Left lung (tissue), 10 donors: Measurements from ENCODE around the gene ONECUT2. TPM values are rescaled to one million over a fixed set of nuclear protein-coding genes. Genes with fewer than 3 reads are reported as not detected.

Experiments used
- ATAC-seq: fragments of 200-7000 bp; cut with Tn5 transposase; one replicate; pipeline ENCODE4 v1.9.1; 2020; ENCODE audit warnings: moderate library complexity
- DNase-seq, 4 donors: peaks; one replicate each; pipeline ENCODE4 v3.0.0-alpha.2; 2013 to 2020
- H3K27ac ChIP-seq, 2 donors: fragments of 200-600 bp; sonication (generic) in 1 of 2; one replicate each; pipeline versions ENCODE4 v1.5.0 to v1.8.0; 2020 to 2021
- H3K27me3 ChIP-seq, 2 donors: fragments of 200-600 bp; sonication (generic) in 1 of 2; one replicate each; pipeline versions ENCODE4 v1.5.0 to v1.8.0; 2020 to 2021
- H3K36me3 ChIP-seq, 2 donors: fragments of 200-600 bp; sonication (generic) in 1 of 2; one replicate each; pipeline versions ENCODE4 v1.5.0 to v1.8.0; 2020 to 2021
- H3K4me1 ChIP-seq, 2 donors: fragments of 200-600 bp; one replicate each; pipeline ENCODE4 v1.8.0; 2021
- H3K4me3 ChIP-seq, 2 donors: fragments of 200-600 bp; sonication (generic) in 1 of 2; one replicate each; pipeline versions ENCODE4 v1.5.0 to v1.8.0; 2020 to 2021; ENCODE audit warnings: mild to moderate bottlenecking in 1 of 2
- H3K9me3 ChIP-seq, 2 donors: fragments of 200-600 bp; sonication (generic) in 1 of 2; one replicate each; pipeline versions ENCODE4 v1.5.0 to v1.8.0; 2020 to 2021
- intact Hi-C, 2 donors: fragments of 100-400 bp; cut with DNase I; formaldehyde crosslinking; loops; one replicate each; pipeline versions ENCODE4 v1.11.2 to v1.14.2; 2022
- polyA plus RNA-seq, 6 donors: library from polyadenylated mRNA; unstranded; fragments of 120-200 nt; gene quantifications; one replicate each; pipeline ENCODE4 v1.2.1, GENCODE V29; 2013; ENCODE audit not compliant: insufficient read length in 6 of 6
- total RNA-seq, 2 donors: library from RNA; stranded (reverse); fragmentation: NEBNext Ultra II Directional; extraction: Animal tissue kit (Norgen Biotek cat#: 25700); gene quantifications; one replicate each; pipeline ENCODE4 v1.2.1, GENCODE V29; 2021
- TF ChIP-seq, protein P1 (sequence below), 2 donors: fragments of 200-600 bp; sonication (generic) in 1 of 2; IDR thresholded peaks; one replicate each; pipeline versions ENCODE4 v1.5.0 to v1.8.0; 2021; ENCODE audit warnings: antibody characterized with exemption in 2 of 2
- donor health status: DM: no; HTN: yes; CAD: no.
- donor health status: DM: no; HTN: no; CAD: no.

The ONECUT2 gene
- total and polyA plus RNA-seq, 8 donors: 0.03 to 0.26 (median 0.06) TPM

DNA sequence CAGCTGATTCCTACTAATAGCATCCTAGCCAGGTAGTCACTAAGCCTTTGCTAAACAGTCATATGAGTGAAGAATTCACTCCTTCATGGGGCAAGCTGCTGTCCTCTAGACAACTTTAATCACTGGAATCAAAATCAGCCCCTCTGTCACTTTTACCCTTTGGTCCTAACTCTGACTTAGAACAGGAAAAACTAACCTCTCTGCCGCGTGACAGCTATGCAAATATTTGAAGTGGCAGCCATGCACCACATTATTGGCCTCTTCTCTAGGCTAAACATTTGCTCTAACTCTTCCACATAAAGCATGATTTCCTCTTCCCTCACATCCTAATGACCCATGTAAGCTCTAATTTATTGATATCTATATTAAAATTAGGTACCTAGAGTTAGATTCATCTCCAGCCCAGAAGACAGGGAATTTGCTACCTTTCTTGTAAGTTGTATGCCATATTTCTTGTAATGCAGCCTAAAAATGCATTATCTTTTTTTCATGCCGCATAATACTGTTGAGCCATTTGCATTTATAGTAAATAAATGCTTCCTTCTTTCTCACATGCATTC is 12.8 kb upstream of the ONECUT2 start:
- TF ChIP-seq, protein P1, sequence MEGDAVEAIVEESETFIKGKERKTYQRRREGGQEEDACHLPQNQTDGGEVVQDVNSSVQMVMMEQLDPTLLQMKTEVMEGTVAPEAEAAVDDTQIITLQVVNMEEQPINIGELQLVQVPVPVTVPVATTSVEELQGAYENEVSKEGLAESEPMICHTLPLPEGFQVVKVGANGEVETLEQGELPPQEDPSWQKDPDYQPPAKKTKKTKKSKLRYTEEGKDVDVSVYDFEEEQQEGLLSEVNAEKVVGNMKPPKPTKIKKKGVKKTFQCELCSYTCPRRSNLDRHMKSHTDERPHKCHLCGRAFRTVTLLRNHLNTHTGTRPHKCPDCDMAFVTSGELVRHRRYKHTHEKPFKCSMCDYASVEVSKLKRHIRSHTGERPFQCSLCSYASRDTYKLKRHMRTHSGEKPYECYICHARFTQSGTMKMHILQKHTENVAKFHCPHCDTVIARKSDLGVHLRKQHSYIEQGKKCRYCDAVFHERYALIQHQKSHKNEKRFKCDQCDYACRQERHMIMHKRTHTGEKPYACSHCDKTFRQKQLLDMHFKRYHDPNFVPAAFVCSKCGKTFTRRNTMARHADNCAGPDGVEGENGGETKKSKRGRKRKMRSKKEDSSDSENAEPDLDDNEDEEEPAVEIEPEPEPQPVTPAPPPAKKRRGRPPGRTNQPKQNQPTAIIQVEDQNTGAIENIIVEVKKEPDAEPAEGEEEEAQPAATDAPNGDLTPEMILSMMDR (IDR thresholded peaks at IDR 0.05): no peak
- no peak for DNase-seq
- Histone ChIP-seq H3K27me3 (peaks cover 29 to 85% of the 10 kb centered on the region in 2 donors), H3K4me1 (peaks cover 0 to 2% of the 10 kb centered on the region in 2 donors), H3K9me3 (peaks cover 0 to 6% of the 10 kb centered on the region in 2 donors), H3K36me3 (no peaks in the 10 kb centered on the region), H3K27ac (no peak overlapping the region), H3K4me3 (no peak overlapping the region)
- intact Hi-C loops: no loop called here
- ATAC-seq: no peak

GRCh38 chr18:57423821-57424220 is 11.4 kb upstream of the ONECUT2 start:
- Histone ChIP-seq H3K9me3 (peaks cover 0 to 7% of the 10 kb centered on the region in 2 donors), H3K27me3 (peaks cover 43 to 89% of the 10 kb centered on the region in 2 donors), H3K4me3 (no peak overlapping the region), H3K4me1 (peaks cover 3 to 12% of the 10 kb centered on the region in 2 donors), H3K36me3 (no peaks in the 10 kb centered on the region), H3K27ac (no peak overlapping the region)
- no peak for ATAC-seq
- TF ChIP-seq, protein P1 (IDR thresholded peaks at IDR 0.05): no peak
- DNase-seq: no peak
- intact Hi-C loops: no loop called here

- Histone ChIP-seq H3K27me3 (peaks cover 55 to 95% of the 10 kb centered on the region in 2 donors), H3K9me3 (peaks cover 0 to 7% of the 10 kb centered on the region in 2 donors), H3K4me1 (peaks cover 3 to 15% of the 10 kb centered on the region in 2 donors), H3K27ac (no peak overlapping the region), H3K4me3 (no peak overlapping the region), H3K36me3 (no peaks in the 10 kb centered on the region)
- TF ChIP-seq, protein P1 (IDR thresholded peaks at IDR 0.05): no peak
- ATAC-seq (no peak), DNase-seq (no peak)
- intact Hi-C loops: no loop called here
Measured at GRCh38 chr18:57425096-57425495, 10.1 kb upstream of the ONECUT2 start.

GRCh38 chr18:57426187-57426586 is 9.0 kb upstream of the ONECUT2 start:
- Histone ChIP-seq H3K27ac (no peak overlapping the region), H3K4me1 (peaks cover 3 to 15% of the 10 kb centered on the region in 2 donors), H3K36me3 (no peaks in the 10 kb centered on the region), H3K27me3 (peaks cover 66 to 99% of the 10 kb centered on the region in 2 donors), H3K9me3 (peaks cover 0 to 3% of the 10 kb centered on the region in 2 donors), H3K4me3 (no peak overlapping the region)
- TF ChIP-seq, protein P1 (IDR thresholded peaks at IDR 0.05): no peak
- intact Hi-C loops: no loop called here
- no peak for ATAC-seq
- no peak for DNase-seq

- no peak overlapping the region for H3K27ac ChIP-seq
- TF ChIP-seq, protein P1 (IDR thresholded peaks at IDR 0.05): no peak
- H3K27me3 ChIP-seq: peaks cover 77 to 99% of the 10 kb centered on the region in 2 donors
- no peaks in the 10 kb centered on the region for H3K36me3 ChIP-seq
- peaks cover 3 to 15% of the 10 kb centered on the region in 2 donors for H3K4me1 ChIP-seq
- intact Hi-C loops: no loop called here
- ATAC-seq: peak; percentile 63
- peak in 1 of 4 donors; percentile 74 for DNase-seq
- peak overlapping the region; percentile 10 to 33 for H3K4me3 ChIP-seq
- H3K9me3 ChIP-seq: peaks cover 0 to 2% of the 10 kb centered on the region in 2 donors
Measured at GRCh38 chr18:57427429-57428201, 7.6 kb upstream of the ONECUT2 start.
